Cardiac fibroblast (primary cell): Measurements from ENCODE around the gene CIZ1.

Experiments used
- DNase-seq, 2 donors: peaks; one replicate each; pipeline versions ENCODE4 v3.0.0 to v3.0.0-alpha.2; 2010; ENCODE audit warnings: low read depth in 2 of 2
- H3K4me3 ChIP-seq, 2 donors: replicated peaks in 1 of 2; 1 replicate in 1 of 2; 2 replicates in 1 of 2; pipeline ENCODE4 v1.5.1; 2011; ENCODE audit warnings: low read depth in 2 of 2, low read length in 2 of 2, mild to moderate bottlenecking in 2 of 2, moderate library complexity in 1 of 2
- TF ChIP-seq, protein P1 (sequence below): IDR thresholded peaks from one replicate; pipeline ENCODE4 v1.5.1; 2011; ENCODE audit warnings: low read depth, mild to moderate bottlenecking, low read length, inconsistent platforms

Gene CIZ1

DNA sequence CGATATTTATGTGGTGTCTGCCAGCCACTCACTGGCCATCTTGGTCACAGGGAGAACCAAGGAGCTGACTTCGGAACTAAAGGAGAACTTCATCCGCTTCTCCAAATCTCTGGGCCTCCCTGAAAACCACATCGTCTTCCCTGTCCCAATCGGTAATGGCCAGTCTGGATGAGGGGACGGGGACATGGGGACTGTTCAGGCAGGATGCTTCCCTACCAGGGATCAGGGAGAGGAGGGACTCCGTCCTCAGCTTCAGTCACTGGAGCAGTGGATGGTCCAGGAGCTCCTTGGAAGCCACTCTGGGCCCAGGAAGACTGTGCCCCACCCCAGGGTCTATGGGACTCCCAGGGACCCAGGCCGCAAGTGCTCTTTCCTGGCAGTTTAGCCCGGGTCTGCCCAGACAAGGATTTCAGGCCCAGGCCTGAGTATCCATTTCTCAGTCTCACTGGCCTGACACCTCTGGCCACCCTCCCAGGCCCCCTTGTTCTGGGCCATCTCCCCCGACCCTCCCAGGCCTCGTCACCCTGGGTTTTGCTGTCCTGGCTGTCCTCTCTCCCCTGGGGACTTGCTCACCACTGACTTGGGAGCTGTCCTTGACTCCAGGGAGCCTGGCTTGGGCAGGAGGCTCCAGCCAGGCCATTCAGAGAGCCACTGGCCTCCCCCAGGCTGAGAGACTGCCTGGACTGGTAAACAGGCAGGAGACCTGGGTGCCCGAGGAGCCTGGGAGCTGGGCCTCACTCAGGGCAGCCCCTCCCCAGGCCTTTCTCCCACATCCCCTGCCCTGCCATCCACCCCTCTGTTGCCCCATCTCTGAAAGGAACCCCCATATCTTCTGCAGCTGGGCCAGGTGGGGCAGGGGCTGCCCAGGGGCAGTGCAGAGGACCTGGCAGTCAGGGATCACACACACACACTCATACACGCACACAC lies 39.0 kb downstream of the CIZ1 start:
- no peak for DNase-seq
- no peak overlapping the region for H3K4me3 ChIP-seq
- TF ChIP-seq, protein P1, sequence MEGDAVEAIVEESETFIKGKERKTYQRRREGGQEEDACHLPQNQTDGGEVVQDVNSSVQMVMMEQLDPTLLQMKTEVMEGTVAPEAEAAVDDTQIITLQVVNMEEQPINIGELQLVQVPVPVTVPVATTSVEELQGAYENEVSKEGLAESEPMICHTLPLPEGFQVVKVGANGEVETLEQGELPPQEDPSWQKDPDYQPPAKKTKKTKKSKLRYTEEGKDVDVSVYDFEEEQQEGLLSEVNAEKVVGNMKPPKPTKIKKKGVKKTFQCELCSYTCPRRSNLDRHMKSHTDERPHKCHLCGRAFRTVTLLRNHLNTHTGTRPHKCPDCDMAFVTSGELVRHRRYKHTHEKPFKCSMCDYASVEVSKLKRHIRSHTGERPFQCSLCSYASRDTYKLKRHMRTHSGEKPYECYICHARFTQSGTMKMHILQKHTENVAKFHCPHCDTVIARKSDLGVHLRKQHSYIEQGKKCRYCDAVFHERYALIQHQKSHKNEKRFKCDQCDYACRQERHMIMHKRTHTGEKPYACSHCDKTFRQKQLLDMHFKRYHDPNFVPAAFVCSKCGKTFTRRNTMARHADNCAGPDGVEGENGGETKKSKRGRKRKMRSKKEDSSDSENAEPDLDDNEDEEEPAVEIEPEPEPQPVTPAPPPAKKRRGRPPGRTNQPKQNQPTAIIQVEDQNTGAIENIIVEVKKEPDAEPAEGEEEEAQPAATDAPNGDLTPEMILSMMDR = no peak

GRCh38 chr9:128151309-128152132 lies 39.9 kb downstream of the CIZ1 start:
- H3K4me3 ChIP-seq = no peak overlapping the region
- TF ChIP-seq, protein P1 = no peak

DNA sequence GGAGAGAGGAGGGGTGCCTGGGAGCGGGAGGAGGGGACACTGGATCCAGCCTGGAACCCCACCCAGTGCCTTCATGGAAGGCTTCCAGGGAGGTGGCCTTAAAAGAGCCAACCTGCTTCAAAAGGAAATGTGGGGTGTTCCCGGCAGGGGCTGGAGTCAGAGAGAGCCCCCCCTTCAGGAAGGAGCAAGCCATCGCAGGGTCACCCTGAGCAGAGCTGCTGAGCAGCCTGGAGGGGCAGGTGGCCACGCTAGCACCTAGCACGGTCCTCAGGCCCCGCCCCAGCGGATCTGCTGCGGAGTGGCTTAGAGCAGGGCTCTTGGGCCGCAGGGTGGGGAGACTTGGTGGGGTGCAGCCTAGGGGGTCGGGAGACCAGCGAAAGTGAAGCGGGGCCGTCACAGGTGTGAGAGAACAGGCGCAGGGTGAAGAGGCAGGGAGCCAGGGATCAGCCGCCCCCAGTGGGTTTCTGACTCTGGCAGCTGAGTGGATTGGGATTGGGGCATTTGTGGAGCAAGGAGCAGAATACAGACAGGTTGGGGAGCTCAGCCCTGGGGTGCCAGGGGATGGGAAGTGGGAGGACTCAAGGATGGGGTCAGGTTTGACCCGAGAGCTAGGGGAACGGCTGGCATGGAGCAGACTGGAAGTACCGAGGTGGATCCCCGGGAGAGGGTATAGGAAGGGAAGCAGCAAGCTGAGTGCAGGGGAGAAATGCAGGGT lies 40.6 kb downstream of the CIZ1 start:
- DNase-seq = no peak
- no peak overlapping the region for H3K4me3 ChIP-seq
- TF ChIP-seq, protein P1 = no peak

More at GRCh38 chr9:128151309-128152132, 39.9 kb downstream of the CIZ1 start:
- DNase-seq = no peak

GRCh38 chr9:128149951-128150593 lies 41.3 kb downstream of the CIZ1 start:
- TF ChIP-seq, protein P1 = no peak
- no peak overlapping the region for H3K4me3 ChIP-seq

GRCh38 chr9:128149001-128149701 lies 42.2 kb downstream of the CIZ1 start, which contains the start of gene LCN2:
Gene LCN2 (plus strand): TSS chr9:128149453. CDS start chr9:128149526, 73 bp downstream.
- peak in 1 of 2 donors; percentile 15 for DNase-seq

More at GRCh38 chr9:128149951-128150593, 41.3 kb downstream of the CIZ1 start:
- no peak for DNase-seq

More at GRCh38 chr9:128149001-128149701, 42.2 kb downstream of the CIZ1 start, which contains the start of gene LCN2:
- TF ChIP-seq, protein P1 = no peak
- no peak within 1 kb of the TSS for H3K4me3 ChIP-seq
